Endothelial cell of hepatic sinusoid (primary cell): ENCODE results near the gene JUP.

Source experiments
- in situ Hi-C: cut with HindIII; loops from 2 replicates; pipeline ENCODE4 v1.10.0; 2017; ENCODE audit warnings: low sequenced_read_pairs

The JUP gene

GRCh38 chr17:41728056-41728455, 58.5 kb downstream of the JUP start:
- in situ Hi-C loops, result no loop called here

- in situ Hi-C loops, result no loop called here
Measured at GRCh38 chr17:41725134-41725533, 61.4 kb downstream of the JUP start.

- in situ Hi-C loops, result no loop called here
Measured at GRCh38 chr17:41724476-41725050, 61.9 kb downstream of the JUP start.

- in situ Hi-C loops, result no loop called here
Measured at GRCh38 chr17:41723801-41724475, 62.6 kb downstream of the JUP start.

- in situ Hi-C loops, result no loop called here
Measured at GRCh38 chr17:41722231-41722630, 64.3 kb downstream of the JUP start.

- in situ Hi-C loops, result loop anchor here (5.0 kb wide), 2 partner anchors 84 to 239 kb away; no protein-coding TSS in a partner anchor
Measured at GRCh38 chr17:41718287-41718645, 68.2 kb downstream of the JUP start.

- in situ Hi-C loops, result loop anchor here (5.0 kb wide), 2 partner anchors 85 to 240 kb away; no protein-coding TSS in a partner anchor
Measured at GRCh38 chr17:41717408-41718286, 68.9 kb downstream of the JUP start.

- in situ Hi-C loops, result no loop called here
Measured at GRCh38 chr17:41711669-41712400, 74.7 kb downstream of the JUP start, which contains the start of gene GAST. Gene GAST (plus strand): TSS chr17:41712331. CDS start chr17:41715437, 3,106 bp downstream.

GRCh38 chr17:41710472-41711090, 75.9 kb downstream of the JUP start:
- in situ Hi-C loops, result no loop called here

GRCh38 chr17:41707803-41708669, 78.5 kb downstream of the JUP start:
- in situ Hi-C loops, result loop anchor here (5.0 kb wide), 1 partner anchor 34 kb away; no protein-coding TSS in a partner anchor

- in situ Hi-C loops, result loop anchor here (5.0 kb wide), 1 partner anchor 37 kb away; no protein-coding TSS in a partner anchor
Measured at GRCh38 chr17:41705271-41705991, 81.1 kb downstream of the JUP start.
